Pancreas (tissue), 10 donors: ENCODE measurements around the gene ABCA2. TPM values are rescaled to one million over a fixed set of nuclear protein-coding genes. Genes with fewer than 3 reads are reported as not detected.

Source experiments
- ATAC-seq, 4 donors: fragments of 200-7000 bp; cut with Tn5 transposase; one replicate each; pipeline versions ENCODE4 v1.8.0 to v1.9.1; 2020; ENCODE audit warnings: mild to moderate bottlenecking in 4 of 4, moderate library complexity in 4 of 4
- DNase-seq, 6 donors: peaks; one replicate each; pipeline ENCODE4 v3.0.0-alpha.2; 2020
- FAIRE-seq: peaks from 2 replicates; lab custom pipeline; 2012; peaks lifted over from hg19 to GRCh38; lab: Jason Lieb, UNC
- H3K27ac ChIP-seq, 4 donors: fragments of 200-600 bp; sonication (generic); 1 replicate in 3 of 4; 2 replicates in 1 of 4; pipeline versions ENCODE4 v1.5.0 to v1.8.0; 2020
- H3K27me3 ChIP-seq, 4 donors: fragments of 200-600 bp; one replicate each; pipeline ENCODE4 v1.8.0; 2021
- H3K36me3 ChIP-seq, 3 donors: fragments of 200-600 bp; sonication (generic) in 1 of 3; one replicate each; pipeline versions ENCODE4 v1.5.0 to v1.8.0; 2020 to 2021
- H3K4me1 ChIP-seq, 3 donors: fragments of 200-600 bp; one replicate each; pipeline ENCODE4 v1.8.0; 2021
- H3K4me3 ChIP-seq, 4 donors: fragments of 200-600 bp; sonication (generic) in 2 of 4; one replicate each; pipeline versions ENCODE4 v1.5.0 to v1.8.0; 2020 to 2021
- H3K9me3 ChIP-seq, 4 donors: fragments of 200-600 bp; one replicate each; pipeline ENCODE4 v1.8.0; 2021
- CTCF ChIP-seq, 4 donors: fragments of 200-600 bp; sonication (generic) in 3 of 4; IDR thresholded peaks; one replicate each; pipeline versions ENCODE4 v1.5.0 to v1.8.0; 2021; ENCODE audit warnings: antibody characterized with exemption in 4 of 4
- WGBS, 2 donors: extraction: QIAGEN DNeasy Blood & Tissue Kit; methylation state at CpG; one replicate each; pipeline ENCODE4 v1.1.7; 2013; 5-methylcytosine and 5-hydroxymethylcytosine counted together
- intact Hi-C, 3 donors: fragments of 100-400 bp; cut with DNase I; formaldehyde crosslinking; loops; one replicate each; pipeline versions ENCODE4 v1.11.1 to v1.14.2; 2022
- polyA plus RNA-seq, 2 donors: library from polyadenylated mRNA; stranded (reverse); fragments of 200-250 nt; gene quantifications; one replicate each; pipeline ENCODE4 v1.2.3, GENCODE V29; 2013
- total RNA-seq, 6 donors: library from RNA; stranded (reverse); fragmentation: NEBNext Ultra II Directional in 4 of 6; extraction: Animal tissue kit (Norgen Biotek cat#: 25700) in 4 of 6; gene quantifications; one replicate each; pipeline versions ENCODE4 v1.2.1 to v1.2.4, GENCODE V29; 2021 to 2023
- donor health status: healthy with polysubstance abuse.
- donor health status: DM: no; HTN: no; CAD: no; lungs with moderate emphysema.
- donor health status: DM: no; HTN: no; CAD: no.
- donor health status: control.
- donor health status: control.
- donor health status: Bipolar disorder and iron deficiency.
- donor health status: DM: yes; HTN: yes; CAD: no.
- donor health status: DM: no; HTN: no; CAD: no.
- donor health status: DM: no; HTN: no; CAD: no.
- donor health status: DM: yes; HTN: yes; CAD: no.

The ABCA2 gene
- total and polyA plus RNA-seq, 8 donors = 16.2 to 80.0 (median 27.5) TPM

GRCh38 chr9:136961279-136962065, 66.6 kb downstream of the ABCA2 start:
- H3K4me3 ChIP-seq = no peak overlapping the region
- 78 to 89% methylated on average over 14 to 23 of the region's 23 CpGs for WGBS, 2 donors
- intact Hi-C loops = loop anchor here in 1 of 3 donors (5.0 kb wide), 1 partner anchor 61 kb away; no protein-coding TSS in a partner anchor

GRCh38 chr9:136960938-136961275, 67.1 kb downstream of the ABCA2 start:
- no peak for ATAC-seq
- DNase-seq = no peak
- 83 to 88% methylated on average over 15 of the region's 15 CpGs for WGBS, 2 donors
- intact Hi-C loops = loop anchor here in 1 of 3 donors (5.0 kb wide), 1 partner anchor 61 kb away; no protein-coding TSS in a partner anchor
- no peaks in the 10 kb centered on the region for H3K27me3 ChIP-seq
- H3K9me3 ChIP-seq = no peaks in the 10 kb centered on the region
- H3K27ac ChIP-seq = no peak overlapping the region
- H3K4me3 ChIP-seq = no peak overlapping the region
- FAIRE-seq = no peak
- H3K4me1 ChIP-seq = no peaks in the 10 kb centered on the region
- H3K36me3 ChIP-seq = no peaks in the 10 kb centered on the region
- no peak for TF ChIP-seq CTCF (IDR thresholded peaks at IDR 0.05)

More at GRCh38 chr9:136961279-136962065, 66.6 kb downstream of the ABCA2 start:
- no peak for TF ChIP-seq CTCF (IDR thresholded peaks at IDR 0.05)
- peak in 3 of 4 donors; percentile 18 to 28 (median 20) for ATAC-seq
- Histone ChIP-seq H3K36me3 (no peaks in the 10 kb centered on the region), H3K9me3 (no peaks in the 10 kb centered on the region), H3K27me3 (no peaks in the 10 kb centered on the region), H3K27ac (no peak overlapping the region), H3K4me1 (peaks cover 0 to 5% (median 4%) of the 10 kb centered on the region in 3 donors)
- DNase-seq = no peak
- no peak for FAIRE-seq

- H3K27me3 ChIP-seq = no peaks in the 10 kb centered on the region
- FAIRE-seq (no peak), DNase-seq (no peak), ATAC-seq (no peak)
- no peak overlapping the region for H3K27ac ChIP-seq
- TF ChIP-seq CTCF (IDR thresholded peaks at IDR 0.05) = no peak
- no peaks in the 10 kb centered on the region for H3K9me3 ChIP-seq
- intact Hi-C loops = loop anchor here in 1 of 3 donors (5.0 kb wide), 1 partner anchor 62 kb away; no protein-coding TSS in a partner anchor
- no peaks in the 10 kb centered on the region for H3K36me3 ChIP-seq
- 70 to 76% methylated on average over 19 of the region's 19 CpGs for WGBS, 2 donors
- H3K4me3 ChIP-seq = no peak overlapping the region
- H3K4me1 ChIP-seq = no peaks in the 10 kb centered on the region
Observed at GRCh38 chr9:136960212-136960937, 67.7 kb downstream of the ABCA2 start.

GRCh38 chr9:136958898-136959850, 68.9 kb downstream of the ABCA2 start:
- H3K27ac ChIP-seq = no peak overlapping the region
- no peak overlapping the region for H3K4me3 ChIP-seq
- TF ChIP-seq CTCF (IDR thresholded peaks at IDR 0.05) = no peak
- no peak for FAIRE-seq
- H3K9me3 ChIP-seq = no peaks in the 10 kb centered on the region
- H3K27me3 ChIP-seq = no peaks in the 10 kb centered on the region
- 83 to 91% methylated on average over 25 to 28 of the region's 28 CpGs for WGBS, 2 donors
- intact Hi-C loops = loop anchor here in 1 of 3 donors (10.0 kb wide), 1 partner anchor 66 kb away; the partner anchor contains the start of gene ABCA2
- ATAC-seq = no peak
- peak in 1 of 6 donors; percentile 76 for DNase-seq
- no peaks in the 10 kb centered on the region for H3K36me3 ChIP-seq
- H3K4me1 ChIP-seq = no peaks in the 10 kb centered on the region
